NOMO-1 treated with dmso at 0.1 percent for 144 hours (cell line): ENCODE measurements around the gene MUC12.
"Not testable (repeated sequence)": the region's sequence is repeated elsewhere in the genome, so short reads cannot be mapped to it uniquely, and the experiment has no call there.

Experiments
- DNase-seq: peaks from one replicate; lab custom pipeline; 2025; ENCODE audit not compliant: unreplicated experiment; lab: John Stamatoyannopoulos, UW

The MUC12 gene

DNA sequence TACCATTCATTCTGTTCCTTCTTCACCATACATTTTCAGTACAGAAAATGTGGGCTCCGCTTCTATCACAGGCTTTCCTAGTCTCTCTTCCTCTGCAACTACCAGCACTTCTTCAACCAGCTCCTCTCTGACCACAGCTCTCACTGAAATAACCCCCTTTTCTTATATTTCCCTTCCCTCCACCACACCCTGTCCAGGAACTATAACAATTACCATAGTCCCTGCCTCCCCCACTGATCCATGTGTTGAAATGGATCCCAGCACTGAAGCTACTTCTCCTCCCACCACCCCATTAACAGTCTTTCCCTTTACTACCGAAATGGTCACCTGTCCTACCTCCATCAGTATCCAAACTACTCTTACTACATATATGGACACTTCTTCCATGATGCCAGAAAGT lies 9.5 kb upstream of the MUC12 start:
- no peak for DNase-seq

DNA sequence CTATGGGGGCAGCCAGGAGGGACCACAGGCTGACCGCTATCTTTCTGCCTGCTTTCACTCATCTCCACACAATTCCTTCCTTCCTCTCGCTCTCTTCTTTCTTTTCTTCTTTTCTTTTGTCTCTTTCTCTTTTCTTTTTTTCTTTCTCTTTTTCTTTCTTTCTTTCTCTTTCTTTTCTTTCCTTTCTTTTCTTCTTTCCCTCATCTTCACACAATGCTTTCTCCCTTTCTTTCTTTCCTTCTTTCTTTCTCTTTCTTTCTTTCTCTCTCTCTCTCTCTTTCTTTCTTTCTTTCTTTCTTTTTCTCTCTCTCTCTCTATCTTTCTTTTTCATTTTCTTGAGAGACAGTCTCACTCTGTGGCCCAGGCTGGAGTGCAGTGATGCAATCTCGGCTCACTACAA lies 6.8 kb upstream of the MUC12 start:
- DNase-seq = no peak

DNA sequence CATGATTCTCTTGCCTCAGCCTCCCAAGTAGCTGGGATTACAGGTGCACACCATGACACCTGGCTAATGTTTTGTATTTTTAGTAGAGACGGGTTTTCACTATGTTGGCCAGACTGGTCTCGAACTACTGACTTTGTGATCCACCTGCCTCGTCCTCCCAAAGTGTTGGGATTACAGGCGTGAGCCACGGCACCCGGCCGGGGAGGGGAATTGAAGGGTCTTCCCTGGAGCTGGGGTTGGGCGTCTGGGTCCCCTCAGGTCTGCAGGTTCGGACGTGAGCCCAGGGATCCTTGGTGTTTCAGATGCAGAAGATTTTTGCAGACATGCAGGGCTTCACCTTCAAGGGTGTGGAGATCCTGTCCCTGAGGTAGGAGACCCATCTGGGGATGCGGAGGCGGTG lies 6.0 kb upstream of the MUC12 start:
- DNase-seq = no peak

DNA sequence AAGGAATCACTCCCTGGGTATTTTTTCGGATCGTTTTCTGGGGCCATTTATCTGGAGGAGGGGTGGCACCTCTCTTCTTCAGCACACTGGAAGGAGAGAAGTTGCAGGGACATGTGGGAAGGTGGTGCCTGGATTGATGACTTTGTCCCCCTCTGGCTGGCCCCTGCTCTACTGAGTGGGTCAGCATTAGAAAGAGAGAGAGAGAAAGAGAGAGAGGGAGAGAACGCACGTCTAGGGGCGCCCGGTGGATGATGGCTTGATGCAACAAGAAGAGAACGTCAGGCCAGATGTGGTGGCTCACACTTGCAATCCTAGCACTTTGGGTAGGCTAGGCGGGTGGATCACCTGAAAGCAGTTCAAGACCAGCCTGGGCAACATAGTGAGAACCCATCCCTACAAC lies 5.5 kb upstream of the MUC12 start:
- DNase-seq = no peak

DNA sequence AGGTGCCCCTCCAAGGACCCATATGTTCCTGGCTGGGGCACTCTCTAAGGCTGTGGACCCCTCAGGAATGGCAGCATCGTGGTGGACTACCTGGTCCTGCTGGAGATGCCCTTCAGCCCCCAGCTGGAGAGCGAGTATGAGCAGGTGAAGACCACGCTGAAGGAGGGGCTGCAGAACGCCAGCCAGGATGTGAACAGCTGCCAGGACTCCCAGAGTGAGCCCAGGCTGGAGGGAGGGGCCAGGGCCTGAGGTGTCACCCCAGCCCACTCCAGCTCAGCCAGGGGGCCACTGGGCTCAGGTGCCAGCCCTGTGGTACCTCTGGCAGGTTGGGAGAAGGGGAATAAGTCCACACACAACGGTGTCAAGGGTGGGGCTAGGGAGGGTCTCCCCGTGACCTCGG lies 4.7 kb upstream of the MUC12 start:
- no peak for DNase-seq

DNA sequence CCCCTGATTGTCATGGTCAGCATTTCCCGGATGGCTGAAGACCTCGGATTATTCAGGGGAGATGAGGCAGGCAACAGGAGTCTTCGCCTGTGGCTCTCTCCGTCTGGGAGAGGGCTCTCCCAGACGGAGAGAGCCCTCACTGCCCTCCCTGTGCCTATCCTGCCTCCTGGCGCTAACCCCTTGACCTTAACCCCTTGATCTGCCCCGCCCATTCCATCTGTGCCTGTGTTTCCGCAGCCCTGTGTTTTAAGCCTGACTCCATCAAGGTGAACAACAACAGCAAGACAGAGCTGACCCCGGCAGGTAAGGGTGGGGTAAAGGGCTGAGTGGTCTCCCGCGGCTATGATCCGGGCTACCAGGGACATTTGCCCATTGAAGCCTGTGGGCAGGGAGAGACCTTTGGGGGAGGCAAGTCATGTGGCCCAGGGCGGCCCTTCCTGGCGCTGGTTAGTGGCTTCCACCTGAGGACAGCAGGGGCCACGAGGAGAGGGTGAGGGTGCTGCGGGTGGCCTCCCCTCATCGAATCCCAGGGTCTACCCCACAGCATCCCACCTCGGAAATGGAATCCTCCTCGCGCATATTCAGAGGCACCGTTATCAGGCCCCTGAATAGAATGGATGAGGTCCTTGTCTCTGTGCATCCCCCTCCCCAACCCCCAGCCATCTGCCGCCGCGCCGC lies 4.2 kb upstream of the MUC12 start:
- DNase-seq = no peak

DNA sequence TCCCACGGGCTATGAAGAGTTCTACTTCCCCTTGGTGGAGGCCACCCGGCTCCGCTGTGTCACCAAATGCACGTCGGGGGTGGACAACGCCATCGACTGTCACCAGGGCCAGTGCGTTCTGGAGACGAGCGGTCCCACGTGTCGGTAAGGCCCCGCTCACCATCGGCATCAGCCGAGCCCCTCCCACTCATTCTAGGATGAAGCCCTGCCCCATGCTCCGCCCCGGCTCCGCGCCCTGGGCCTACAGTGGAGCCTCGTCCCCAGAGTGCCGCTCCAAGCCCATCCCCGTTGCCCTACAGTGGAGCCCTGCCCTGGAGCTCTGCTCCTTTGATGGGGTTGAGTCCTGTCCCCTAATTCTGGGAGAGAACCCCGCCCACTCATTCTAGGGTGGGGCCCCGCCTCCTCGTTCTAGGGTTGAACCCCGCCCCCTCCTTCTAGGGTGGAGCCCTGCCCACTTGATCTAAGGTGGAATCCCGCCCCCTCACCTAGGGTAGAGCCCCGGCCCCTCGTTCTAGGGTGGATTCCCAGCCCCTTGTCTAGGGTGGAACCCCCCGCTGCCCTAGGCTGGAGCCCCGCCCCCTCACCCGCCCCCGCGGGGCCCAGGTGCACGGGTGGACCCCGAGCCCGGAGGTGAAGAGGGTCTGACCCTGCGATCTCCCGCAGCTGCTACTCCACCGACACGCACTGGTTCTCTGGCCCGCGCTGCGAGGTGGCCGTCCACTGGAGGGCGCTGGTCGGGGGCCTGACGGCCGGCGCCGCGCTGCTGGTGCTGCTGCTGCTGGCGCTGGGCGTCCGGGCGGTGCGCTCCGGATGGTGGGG lies 3.4 kb upstream of the MUC12 start:
- no peak for DNase-seq

DNA sequence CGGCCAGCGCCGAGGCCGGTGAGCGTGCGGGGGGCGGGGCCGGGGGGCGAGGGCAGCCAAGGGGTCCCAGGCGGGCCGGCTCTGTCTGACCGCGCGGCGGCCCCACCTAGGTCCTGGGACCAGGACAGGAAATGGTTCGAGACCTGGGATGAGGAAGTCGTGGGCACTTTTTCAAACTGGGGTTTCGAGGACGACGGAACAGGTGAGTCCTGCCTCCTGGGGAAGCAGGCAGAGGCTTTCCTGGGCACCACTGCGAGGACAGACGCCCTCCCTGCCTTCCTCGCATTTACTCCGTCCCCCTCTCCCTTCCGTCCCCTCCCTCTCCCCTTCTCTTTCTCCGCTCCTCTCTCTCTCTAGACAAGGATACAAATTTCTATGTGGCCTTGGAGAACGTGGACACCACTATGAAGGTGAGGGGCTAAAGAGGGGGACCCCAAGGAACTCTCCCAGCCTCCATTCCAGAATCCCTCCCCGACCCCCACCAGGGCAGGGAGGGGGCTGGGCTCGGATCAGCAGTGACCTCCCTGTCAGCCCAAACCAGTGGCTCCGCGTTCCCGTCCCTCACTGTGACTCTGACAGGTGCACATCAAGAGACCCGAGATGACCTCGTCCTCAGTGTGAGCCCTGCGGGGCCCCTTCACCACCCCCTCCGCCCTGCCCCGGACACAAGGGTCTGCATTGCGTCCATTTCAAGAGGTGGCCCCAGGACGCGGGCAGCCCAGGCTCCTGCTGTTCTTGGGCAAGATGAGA lies 2.6 kb upstream of the MUC12 start:
- DNase-seq = no peak

DNA sequence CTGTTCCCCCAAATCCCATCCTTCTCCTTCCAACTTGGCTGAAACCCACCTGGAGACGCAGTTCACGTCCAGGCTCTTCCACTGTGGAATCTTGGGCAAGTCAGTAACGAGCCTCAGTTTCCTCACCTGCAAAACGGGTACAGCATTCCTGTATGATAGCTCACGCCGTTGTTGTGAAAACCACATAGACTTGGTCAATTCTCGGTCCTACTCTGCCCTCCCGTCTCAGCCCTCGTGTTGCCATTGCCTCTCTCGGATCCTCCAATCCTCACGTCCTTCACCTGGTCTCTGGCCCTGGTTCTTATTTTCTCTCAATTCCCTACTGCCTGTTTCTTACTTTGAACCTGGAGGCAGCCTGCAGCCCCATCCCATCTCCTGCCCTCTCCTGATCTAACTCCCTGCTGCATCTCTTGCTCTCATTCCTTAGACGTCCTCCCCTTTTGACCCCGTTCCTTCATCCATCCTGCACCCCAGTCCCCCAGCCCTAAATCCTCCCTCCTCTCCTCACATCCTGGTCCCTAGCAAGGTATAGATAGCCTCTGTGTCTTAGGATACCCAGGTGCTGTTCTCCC lies 2.0 kb upstream of the MUC12 start:
- no peak for DNase-seq

DNA sequence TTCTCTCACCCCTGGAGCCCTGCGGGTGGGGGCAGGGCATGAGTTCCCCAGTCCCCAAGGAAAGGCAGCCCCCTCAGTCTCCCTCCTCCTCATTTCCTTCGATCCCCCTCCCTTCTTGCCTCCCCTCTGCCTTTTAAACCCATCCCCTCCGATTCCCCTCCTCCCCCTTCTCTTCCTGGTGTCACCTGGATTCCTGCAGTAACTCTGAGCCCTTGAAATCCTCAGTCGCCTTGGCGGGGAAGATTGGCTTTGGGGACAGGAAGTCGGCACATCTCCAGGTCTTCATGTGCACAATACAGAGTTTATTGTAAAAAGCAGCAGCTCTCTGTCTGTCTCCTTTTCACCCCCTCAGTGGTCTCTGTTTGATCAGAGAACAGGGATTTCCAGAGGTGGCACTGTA lies 1.3 kb upstream of the MUC12 start:
- no peak for DNase-seq

DNA sequence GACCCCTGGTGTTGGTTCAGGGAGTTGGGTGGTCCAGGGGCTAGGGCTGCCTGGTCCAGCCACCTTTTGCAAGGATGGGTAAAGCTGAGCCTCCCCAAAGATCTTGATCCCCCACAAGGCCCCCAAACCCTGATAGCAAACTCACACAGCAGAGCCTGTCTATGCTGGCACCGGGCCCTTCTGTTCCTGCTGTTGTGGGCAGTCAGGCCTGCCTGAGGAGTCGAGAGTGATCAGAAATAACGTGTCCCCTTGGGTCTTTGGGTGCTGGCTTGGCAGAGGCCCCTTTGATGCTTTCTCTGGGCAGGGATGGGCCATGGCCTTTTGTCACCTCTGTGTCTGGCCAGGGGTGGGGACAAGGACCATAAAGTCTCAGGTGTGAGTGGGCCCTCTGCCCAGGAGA lies 715 bp upstream of the MUC12 start:
- DNase-seq = no peak

DNA sequence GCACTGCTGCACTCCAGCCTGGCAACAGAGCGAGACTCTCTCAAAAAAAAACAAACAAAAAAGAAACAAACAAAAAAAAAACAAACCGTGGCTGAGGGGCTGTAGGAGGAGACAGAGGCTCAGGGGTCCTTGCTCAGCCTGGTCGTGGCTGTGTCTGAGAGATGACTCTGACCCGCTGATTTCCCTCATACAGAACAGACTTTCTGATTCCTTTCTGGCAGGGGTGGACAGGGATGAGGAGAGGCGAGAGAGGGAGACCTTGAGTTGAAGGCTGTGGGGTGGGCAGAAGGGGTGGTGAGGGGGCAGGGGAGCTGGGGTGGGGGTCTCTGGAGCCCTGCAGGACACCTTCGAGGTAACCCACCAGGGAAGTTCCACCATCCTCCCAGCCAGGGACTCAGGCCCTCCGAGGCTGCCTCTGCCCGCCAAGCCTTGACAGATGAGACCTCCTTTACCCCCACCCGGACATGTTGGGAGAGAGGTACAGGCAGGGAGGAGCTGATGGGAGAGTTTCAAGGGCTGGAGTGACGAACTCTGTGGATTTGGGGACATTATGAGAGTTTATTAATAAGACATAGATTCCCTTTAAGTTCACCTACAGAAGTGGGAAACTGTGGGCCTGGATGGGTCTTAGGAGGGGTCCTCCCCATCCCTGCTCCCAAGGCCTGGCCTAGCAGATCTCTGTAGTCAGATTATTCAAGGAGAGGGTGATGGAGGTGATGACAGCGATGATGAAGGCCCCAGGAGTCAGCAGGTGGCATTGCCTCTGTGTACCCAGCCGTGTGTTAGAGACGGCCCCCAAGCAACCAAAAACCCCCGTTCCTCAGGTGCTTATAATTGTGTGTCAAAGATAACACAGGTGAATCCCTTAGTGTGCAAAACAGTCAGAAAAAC lies 2.0 kb downstream of the MUC12 start:
- DNase-seq = no peak

DNA sequence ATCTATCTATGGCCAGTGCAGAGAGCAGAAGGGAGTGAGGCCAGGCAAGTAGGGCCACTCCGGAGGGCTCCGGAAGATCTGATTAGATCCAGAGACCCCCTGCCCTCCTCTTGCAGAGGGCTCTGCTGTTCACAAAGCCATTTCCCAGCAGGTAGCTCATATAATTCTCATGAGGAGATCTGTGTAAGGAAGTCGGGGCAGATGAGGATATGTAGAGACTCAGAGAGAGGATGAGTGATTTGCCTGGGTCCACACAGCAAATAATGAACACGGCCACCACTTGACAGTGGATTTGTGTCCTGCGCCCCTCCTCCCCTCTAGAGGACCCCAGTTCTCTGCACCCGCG lies 2.6 kb downstream of the MUC12 start:
- DNase-seq = no peak

DNA sequence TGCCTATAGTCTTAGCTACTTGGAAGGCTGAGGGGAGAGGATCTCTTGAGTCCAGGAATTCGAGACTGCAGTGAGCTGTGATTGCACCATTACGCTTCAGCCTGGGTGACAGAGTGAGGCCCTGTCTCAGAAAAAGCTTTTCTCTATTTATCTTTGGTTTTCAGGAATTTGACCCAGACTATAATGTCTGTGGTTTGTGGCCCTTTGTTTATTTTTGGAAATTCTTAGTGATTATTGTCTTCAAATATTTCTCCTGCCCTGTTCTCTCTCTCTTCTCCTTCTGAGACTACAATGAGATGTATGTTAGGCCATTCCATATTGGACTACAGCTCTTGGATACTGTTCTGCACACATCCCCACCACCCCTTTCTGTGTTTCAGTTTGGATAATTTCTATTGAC lies 4.7 kb downstream of the MUC12 start:
- DNase-seq = no peak

DNA sequence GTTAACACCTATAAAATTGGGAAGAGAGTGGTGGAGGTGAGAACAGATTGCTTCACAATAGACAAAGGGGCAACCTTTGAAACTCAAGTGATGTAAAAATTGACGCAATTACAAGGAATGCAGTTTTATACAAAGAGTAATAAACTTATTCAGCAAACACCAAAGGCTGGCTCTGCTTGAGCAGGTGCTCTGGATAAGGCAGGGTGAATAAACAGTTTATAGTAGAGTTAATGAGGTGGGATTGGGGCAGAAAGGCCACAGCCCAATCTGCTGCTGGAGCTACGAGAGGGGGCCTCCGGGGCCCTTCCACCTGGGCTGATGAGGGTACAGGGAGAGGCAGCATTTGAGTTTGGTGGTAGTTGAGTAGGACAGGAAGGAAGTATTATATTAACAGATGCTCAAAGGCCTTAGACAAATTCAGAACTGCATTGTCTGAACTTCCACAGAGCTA lies 6.0 kb downstream of the MUC12 start:
- no peak for DNase-seq

DNA sequence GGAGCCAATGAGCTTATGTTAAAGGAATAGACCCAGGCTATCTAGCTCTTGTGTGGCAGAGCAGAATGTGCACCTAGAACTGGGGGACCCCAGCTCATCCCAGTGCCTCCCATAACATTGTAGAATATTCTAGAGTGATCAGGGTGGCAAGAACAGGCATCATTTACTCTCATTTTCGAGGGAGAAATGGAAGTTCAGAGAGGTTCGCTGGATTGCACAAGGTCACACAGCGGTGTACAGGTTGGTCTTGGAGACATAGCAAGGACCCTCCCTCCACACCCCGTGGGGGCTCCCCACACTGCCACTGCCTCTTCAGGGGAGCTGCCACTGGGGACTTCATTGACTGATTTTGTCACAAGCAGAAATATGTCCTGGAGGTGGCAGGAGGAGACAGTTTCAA lies 8.9 kb downstream of the MUC12 start:
- DNase-seq = no peak

DNA sequence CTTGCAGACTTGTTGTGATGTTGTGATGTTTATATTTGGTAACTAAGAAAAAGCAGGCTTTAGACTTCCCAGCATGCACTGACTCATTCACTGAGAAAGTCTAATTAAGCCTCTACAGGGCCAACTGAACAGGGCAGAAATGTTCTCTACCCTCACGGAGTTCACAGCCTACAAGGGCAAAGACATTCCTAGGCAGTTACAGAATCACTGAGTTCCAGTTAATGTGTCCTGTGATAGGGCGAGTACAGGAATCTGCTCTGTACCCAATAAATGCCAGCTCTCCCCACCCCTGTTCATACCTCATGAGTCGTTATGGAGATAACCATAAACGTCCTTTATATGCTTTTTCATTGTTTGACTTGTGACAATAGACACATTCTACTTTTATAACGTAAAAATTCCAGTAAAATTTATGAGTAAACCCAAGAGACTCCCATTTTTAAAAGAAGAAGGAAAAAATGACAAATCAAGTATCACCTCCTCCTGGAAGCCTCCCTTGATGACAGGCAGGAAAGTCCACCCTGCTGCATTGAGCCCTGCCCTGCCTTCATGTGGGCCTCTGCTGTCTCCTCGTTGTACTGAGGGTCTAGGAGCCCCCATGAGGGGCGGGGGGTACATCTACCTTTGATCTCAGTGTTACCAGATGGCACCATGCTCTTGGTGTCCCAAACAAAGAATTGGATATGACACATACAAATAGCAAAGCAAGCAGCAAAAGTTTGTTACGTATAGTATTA lies 14.3 kb downstream of the MUC12 start:
- no peak for DNase-seq

DNA sequence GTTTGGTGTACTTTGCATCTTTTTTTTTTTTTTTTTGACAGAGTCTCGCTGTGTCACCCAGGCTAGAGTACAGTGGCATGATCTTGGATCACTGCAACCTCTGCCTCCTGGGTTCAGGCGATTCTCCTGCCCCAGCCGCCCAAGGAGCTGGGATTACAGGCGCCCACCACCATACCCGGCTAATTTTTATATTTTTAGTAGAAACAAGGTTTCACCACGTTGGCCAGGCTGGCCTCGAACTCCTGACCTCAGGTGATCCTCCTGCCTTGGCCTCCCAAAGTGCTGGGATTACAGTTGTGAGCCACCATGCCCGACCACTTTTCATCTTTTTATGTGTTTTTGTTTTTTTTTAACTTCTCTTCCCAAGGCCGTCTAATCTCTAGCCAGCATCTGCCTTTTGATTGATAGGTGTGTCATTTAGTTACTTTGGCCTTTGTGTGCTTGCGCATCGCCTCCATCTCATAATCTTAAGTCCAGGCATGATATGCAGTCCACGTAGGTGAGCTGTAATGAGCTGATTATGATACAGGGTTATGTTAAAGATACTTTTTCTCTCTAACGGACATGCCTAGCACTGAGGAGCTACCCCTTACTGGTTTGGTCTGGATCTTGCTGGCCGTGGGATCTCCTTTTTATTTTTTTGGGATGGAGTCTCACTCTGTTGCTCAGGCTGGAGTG lies 15.0 kb downstream of the MUC12 start:
- DNase-seq = not testable (repeated sequence)

DNA sequence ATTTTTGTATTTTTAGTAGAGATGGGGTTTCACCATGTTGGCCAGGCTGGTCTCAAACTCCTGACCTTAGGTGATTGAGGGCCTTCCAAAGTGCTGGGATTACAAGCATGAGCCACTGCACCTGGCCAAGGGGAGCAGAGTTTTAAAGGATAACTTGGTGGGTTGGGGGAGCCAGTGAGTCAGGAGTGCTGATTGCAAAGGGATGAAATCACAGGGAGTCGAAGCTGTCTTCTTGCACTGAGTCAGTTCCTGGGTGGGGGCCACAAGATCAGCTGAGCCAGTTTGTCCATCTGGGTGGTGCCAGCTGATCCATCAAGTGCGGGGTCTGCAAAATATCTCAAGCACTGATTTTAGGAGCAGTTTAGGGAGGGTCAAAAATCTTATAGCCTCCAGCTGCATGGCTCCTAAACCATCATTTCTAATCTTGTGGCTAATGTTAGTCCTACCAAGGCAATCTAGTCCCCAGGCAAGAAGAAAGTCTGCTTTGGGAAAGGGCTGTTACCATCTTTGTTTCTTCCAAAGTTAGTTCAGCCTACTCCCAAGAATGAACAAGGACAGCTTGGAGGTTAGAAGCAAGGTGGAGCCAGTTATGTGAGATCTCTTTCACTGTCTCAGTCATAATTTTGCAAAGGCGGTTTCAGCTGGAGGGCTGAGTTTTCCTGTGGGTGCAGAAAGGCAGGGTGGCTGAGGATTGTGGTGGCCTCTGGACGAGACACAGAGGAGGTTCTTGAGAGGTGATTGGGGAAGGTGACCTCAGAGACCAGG lies 15.8 kb downstream of the MUC12 start:
- DNase-seq = not testable (repeated sequence)
